Measurements from ENCODE around the gene MICAL3.

MICAL3 gene

GRCh38 chr22:17883356-17883755 lies 141.0 kb downstream of the MICAL3 start:
- peaks cover 25% of the 10 kb centered on the region for H3K36me3 ChIP-seq (ENCODE audit: insufficient read depth, low read length)
- H3K9ac ChIP-seq (ENCODE audit: low read length): no peak overlapping the region
- no peaks in the 10 kb centered on the region for H3F3A ChIP-seq (ENCODE audit: insufficient read depth, low read length)
- no peak overlapping the region for H2AFZ ChIP-seq (ENCODE audit: low read length)
- TF ChIP-seq CTCF (IDR thresholded peaks at IDR 0.05; ENCODE audit: low read length) (no peak), EZH2 (IDR thresholded peaks at IDR 0.05; ENCODE audit: borderline replicate concordance, low read length) (no peak)
- no peak overlapping the region for H3K4me2 ChIP-seq (ENCODE audit: low read length)
- H3K4me1 ChIP-seq (ENCODE audit: insufficient read depth, low read length, severe bottlenecking): no peaks in the 10 kb centered on the region
- H3K79me2 ChIP-seq (ENCODE audit: insufficient read depth, low read length): no peaks in the 10 kb centered on the region
- H4K20me1 ChIP-seq (ENCODE audit: insufficient read depth, low read length): no peaks in the 10 kb centered on the region
- no peaks in the 10 kb centered on the region for H3K9me3 ChIP-seq (ENCODE audit: low read length)
- no peak overlapping the region for H3K4me3 ChIP-seq (ENCODE audit: low read depth, low read length, poor library complexity, severe bottlenecking)
- no peaks in the 10 kb centered on the region for H3K9me2 ChIP-seq (ENCODE audit: low read depth, low read length)
- no peaks in the 10 kb centered on the region for H3K27me3 ChIP-seq (ENCODE audit: insufficient read depth, low read length)
- H3K27ac ChIP-seq (ENCODE audit: low read depth, low read length, poor library complexity, severe bottlenecking): no peak overlapping the region

- Histone ChIP-seq H3K9ac (ENCODE audit: low read length) (no peak overlapping the region), H3K9me2 (ENCODE audit: low read depth, low read length) (no peaks in the 10 kb centered on the region), H4K20me1 (ENCODE audit: insufficient read depth, low read length) (no peaks in the 10 kb centered on the region), H3K9me3 (ENCODE audit: low read length) (no peaks in the 10 kb centered on the region), H3F3A (ENCODE audit: insufficient read depth, low read length) (no peaks in the 10 kb centered on the region), H3K79me2 (ENCODE audit: insufficient read depth, low read length) (no peaks in the 10 kb centered on the region), H3K27ac (ENCODE audit: low read depth, low read length, poor library complexity, severe bottlenecking) (no peak overlapping the region), H2AFZ (ENCODE audit: low read length) (no peak overlapping the region), H3K36me3 (ENCODE audit: insufficient read depth, low read length) (peaks cover 18% of the 10 kb centered on the region; the same call in 1 of the 2 replicates), H3K4me2 (ENCODE audit: low read length) (no peak overlapping the region), H3K4me1 (ENCODE audit: insufficient read depth, low read length, severe bottlenecking) (no peaks in the 10 kb centered on the region), H3K27me3 (ENCODE audit: insufficient read depth, low read length) (no peaks in the 10 kb centered on the region), H3K4me3 (ENCODE audit: low read depth, low read length, poor library complexity, severe bottlenecking) (no peak overlapping the region)
- TF ChIP-seq CTCF (IDR thresholded peaks at IDR 0.05; ENCODE audit: low read length) (no peak), EZH2 (IDR thresholded peaks at IDR 0.05; ENCODE audit: borderline replicate concordance, low read length) (no peak)
Observed at GRCh38 chr22:17882727-17883126, 141.6 kb downstream of the MICAL3 start.

GRCh38 chr22:17882162-17882561 lies 142.2 kb downstream of the MICAL3 start:
- H3K27ac ChIP-seq (ENCODE audit: low read depth, low read length, poor library complexity, severe bottlenecking): no peak overlapping the region
- no peaks in the 10 kb centered on the region for H4K20me1 ChIP-seq (ENCODE audit: insufficient read depth, low read length)
- H3K4me1 ChIP-seq (ENCODE audit: insufficient read depth, low read length, severe bottlenecking): no peaks in the 10 kb centered on the region
- H3K27me3 ChIP-seq (ENCODE audit: insufficient read depth, low read length): no peaks in the 10 kb centered on the region
- H3K4me2 ChIP-seq (ENCODE audit: low read length): no peak overlapping the region
- no peaks in the 10 kb centered on the region for H3F3A ChIP-seq (ENCODE audit: insufficient read depth, low read length)
- no peak overlapping the region for H3K4me3 ChIP-seq (ENCODE audit: low read depth, low read length, poor library complexity, severe bottlenecking)
- no peak for TF ChIP-seq CTCF (IDR thresholded peaks at IDR 0.05; ENCODE audit: low read length)
- no peak for TF ChIP-seq EZH2 (IDR thresholded peaks at IDR 0.05; ENCODE audit: borderline replicate concordance, low read length)
- no peak overlapping the region for H2AFZ ChIP-seq (ENCODE audit: low read length)
- H3K9me3 ChIP-seq (ENCODE audit: low read length): no peaks in the 10 kb centered on the region
- H3K36me3 ChIP-seq (ENCODE audit: insufficient read depth, low read length): peaks cover 15% of the 10 kb centered on the region; the same call in 1 of the 2 replicates
- no peaks in the 10 kb centered on the region for H3K79me2 ChIP-seq (ENCODE audit: insufficient read depth, low read length)
- H3K9ac ChIP-seq (ENCODE audit: low read length): no peak overlapping the region
- H3K9me2 ChIP-seq (ENCODE audit: low read depth, low read length): no peaks in the 10 kb centered on the region
